IMR-90 (cell line): Measurements from ENCODE around the gene BARD1. TPM values are rescaled to one million over a fixed set of nuclear protein-coding genes. Genes with fewer than 3 reads are reported as not detected.
A peak's percentile ranks its signal among the peaks of the same experiment; 100 is the strongest.

Source experiments
- ATAC-seq: fragments of 200-7000 bp; cut with Tn5 transposase; 2 replicates; pipeline ENCODE4 v1.9.1; 2020; ENCODE audit warnings: low read depth, mild to moderate bottlenecking, moderate library complexity
- BruUV-seq: library from RNA; stranded (reverse); fragments of 400-500 nt; replicated peaks from 2 replicates; lab custom pipeline; 2021; lab: Mats Ljungman, UMichigan
- CTCF ChIA-PET: fragments of 300-600 bp; formaldehyde crosslinking; extraction: SDS; loops from one replicate; lab custom pipeline; 2021; ENCODE audit warnings: antibody characterized with exemption; lab: Yijun Ruan, JAX
- POLR2A ChIA-PET: fragments of 300-600 bp; sonication (Branson Sonifier 250); formaldehyde crosslinking; loops from one replicate; lab custom pipeline; 2022; ENCODE audit warnings: antibody characterized with exemption; ENCODE audit not compliant: unreplicated experiment; lab: Charles Lee
- DNase-seq: peaks from one replicate; pipeline ENCODE4 v3.0.0; 2013
- H2AFZ ChIP-seq: replicated peaks from 2 replicates; pipeline ENCODE3; 2013; ENCODE audit warnings: low read length, mild to moderate bottlenecking; ENCODE audit not compliant: poor library complexity
- H2AK5ac ChIP-seq: 2 replicates; pipeline ENCODE4 v1.6.1; 2013; ENCODE audit warnings: low read depth, low read length, inconsistent platforms
- H2AK9ac ChIP-seq: replicated peaks from 2 replicates; pipeline ENCODE3; 2013; ENCODE audit warnings: mild to moderate bottlenecking, low read depth, low read length, moderate library complexity; ENCODE audit not compliant: poor library complexity
- H2BK120ac ChIP-seq: 2 replicates; pipeline ENCODE4 v1.6.1; 2013; ENCODE audit warnings: low read depth, low read length, inconsistent platforms
- H2BK15ac ChIP-seq: 3 replicates; pipeline ENCODE4 v1.6.1; 2013; ENCODE audit warnings: low read depth, low read length, inconsistent platforms
- H2BK20ac ChIP-seq: 2 replicates; pipeline ENCODE4 v1.6.1; 2013; ENCODE audit warnings: low read depth, mild to moderate bottlenecking, inconsistent platforms, low read length, moderate library complexity
- H2BK5ac ChIP-seq: 2 replicates; pipeline ENCODE4 v1.6.1; 2013; ENCODE audit warnings: mild to moderate bottlenecking, low read depth, low read length, inconsistent platforms; ENCODE audit not compliant: poor library complexity, severe bottlenecking
- H3K14ac ChIP-seq: replicated peaks from 2 replicates; pipeline ENCODE4 v1.6.1; 2013; ENCODE audit warnings: low read depth, low read length, inconsistent platforms
- H3K18ac ChIP-seq: 2 replicates; pipeline ENCODE4 v1.6.1; 2013; ENCODE audit warnings: low read depth, low read length, control low read depth
- H3K23ac ChIP-seq: 2 replicates; pipeline ENCODE4 v1.6.1; 2013; ENCODE audit warnings: low read depth, low read length, inconsistent platforms
- H3K27ac ChIP-seq: 2 replicates; pipeline ENCODE4 v1.5.1; 2013; ENCODE audit warnings: mild to moderate bottlenecking, control low read depth, low read length; ENCODE audit not compliant: insufficient read depth
- H3K27me3 ChIP-seq: 2 replicates; pipeline ENCODE4 v1.6.1; 2013; ENCODE audit warnings: low read length; ENCODE audit not compliant: control insufficient read depth, insufficient read depth
- H3K36me3 ChIP-seq: 2 replicates; pipeline ENCODE4 v1.6.1; 2013; ENCODE audit warnings: low read length, mixed read lengths; ENCODE audit not compliant: control insufficient read depth, insufficient read depth
- H3K4ac ChIP-seq: 2 replicates; pipeline ENCODE4 v1.6.1; 2013; ENCODE audit warnings: low read depth, low read length, inconsistent platforms
- H3K4me1 ChIP-seq: 2 replicates; pipeline ENCODE4 v1.6.1; 2013; ENCODE audit warnings: low read length, mixed read lengths; ENCODE audit not compliant: control insufficient read depth, insufficient read depth
- H3K4me2 ChIP-seq: 2 replicates; pipeline ENCODE4 v1.6.1; 2013; ENCODE audit warnings: low read depth, mild to moderate bottlenecking, control low read depth, low read length, moderate library complexity
- H3K4me3 ChIP-seq: 2 replicates; pipeline ENCODE4 v1.5.1; 2013; ENCODE audit warnings: low read depth, mild to moderate bottlenecking, control low read depth, low read length, moderate library complexity; ENCODE audit not compliant: insufficient read depth
- H3K56ac ChIP-seq: 2 replicates; pipeline ENCODE4 v1.6.1; 2013; ENCODE audit warnings: low read length, inconsistent platforms; ENCODE audit not compliant: insufficient read depth; ENCODE audit errors: extremely low read depth
- H3K79me1 ChIP-seq, 2 experiments: 2 replicates each; pipeline ENCODE4 v1.6.1; 2013; ENCODE audit warnings: low read length in 2 of 2, inconsistent platforms in 1 of 2, low read depth in 1 of 2
- H3K9ac ChIP-seq: 2 replicates; pipeline ENCODE4 v1.6.1; 2013; ENCODE audit warnings: low read depth, low read length, control low read depth
- H3K9me1 ChIP-seq: 2 replicates; pipeline ENCODE4 v1.6.1; 2013; ENCODE audit warnings: low read length, inconsistent platforms; ENCODE audit not compliant: insufficient read depth
- H3K9me3 ChIP-seq: 2 replicates; pipeline ENCODE4 v1.6.1; 2013; ENCODE audit warnings: low read length; ENCODE audit not compliant: control insufficient read depth, insufficient read depth
- H4K20me1 ChIP-seq: 2 replicates; pipeline ENCODE4 v1.6.1; 2013; ENCODE audit warnings: low read length, inconsistent platforms; ENCODE audit not compliant: insufficient read depth
- H4K5ac ChIP-seq: 2 replicates; pipeline ENCODE4 v1.6.1; 2013; ENCODE audit warnings: mild to moderate bottlenecking, low read depth, low read length, control low read depth
- H4K8ac ChIP-seq, 2 experiments: 2 replicates each; pipeline ENCODE4 v1.6.1; 2013; ENCODE audit warnings: low read depth in 2 of 2, low read length in 2 of 2, control low read depth in 1 of 2, inconsistent platforms in 1 of 2
- H4K91ac ChIP-seq: 2 replicates; pipeline ENCODE4 v1.6.1; 2013; ENCODE audit warnings: low read depth, low read length, inconsistent platforms; ENCODE audit not compliant: insufficient read depth
- BHLHE40 ChIP-seq: fragments of 150-350 bp; IDR thresholded peaks from 2 replicates; pipeline ENCODE4 v1.6.1; 2016; ENCODE audit warnings: mild to moderate bottlenecking, low read depth, low read length
- CEBPB ChIP-seq: IDR thresholded peaks from 2 replicates; pipeline ENCODE4 v1.6.1; 2012; ENCODE audit warnings: low read depth, low read length, improper control_type of control experiment
- CHD1 ChIP-seq: IDR thresholded peaks from 2 replicates; pipeline ENCODE4 v1.6.1; 2012; ENCODE audit warnings: low read depth, low read length, improper control_type of control experiment
- CTCF ChIP-seq: conservative IDR thresholded peaks from 2 replicates; pipeline ENCODE4 v1.5.1; 2012; ENCODE audit warnings: mild to moderate bottlenecking, low read depth, low read length, improper control_type of control experiment
- ELK1 ChIP-seq: fragments of 150-350 bp; IDR thresholded peaks from 2 replicates; pipeline ENCODE4 v1.6.1; 2016; ENCODE audit warnings: low read depth, mild to moderate bottlenecking, low read length, moderate library complexity, borderline replicate concordance
- FOS ChIP-seq: fragments of 150-350 bp; IDR thresholded peaks from 2 replicates; pipeline ENCODE4 v1.6.1; 2016; ENCODE audit warnings: low read depth, low read length
- MAFK ChIP-seq: IDR thresholded peaks from 2 replicates; pipeline ENCODE4 v1.6.1; 2012; ENCODE audit warnings: low read depth, low read length, improper control_type of control experiment
- MAZ ChIP-seq: IDR thresholded peaks from 2 replicates; pipeline ENCODE4 v1.6.1; 2012; ENCODE audit warnings: low read depth, mild to moderate bottlenecking, low read length, improper control_type of control experiment, moderate library complexity, borderline replicate concordance
- MXI1 ChIP-seq: IDR thresholded peaks from 2 replicates; pipeline ENCODE4 v1.6.1; 2012; ENCODE audit warnings: low read depth, mild to moderate bottlenecking, low read length, moderate library complexity, borderline replicate concordance
- NFE2L2 ChIP-seq: fragments of 150-350 bp; IDR thresholded peaks from 2 replicates; pipeline ENCODE4 v1.6.1; 2016; ENCODE audit warnings: low read depth, mild to moderate bottlenecking, low read length
- POLR2A ChIP-seq: IDR thresholded peaks from 2 replicates; pipeline ENCODE4 v1.6.1; 2012; ENCODE audit warnings: mild to moderate bottlenecking, low read depth, low read length
- RAD21 ChIP-seq: IDR thresholded peaks from 2 replicates; pipeline ENCODE4 v1.6.1; 2012; ENCODE audit warnings: low read length, improper control_type of control experiment
- RCOR1 ChIP-seq: IDR thresholded peaks from 2 replicates; pipeline ENCODE4 v1.6.1; 2012; ENCODE audit warnings: mild to moderate bottlenecking, low read length, improper control_type of control experiment; ENCODE audit not compliant: insufficient replicate concordance
- RFX5 ChIP-seq: IDR thresholded peaks from 2 replicates; pipeline ENCODE4 v1.8.0; 2012; ENCODE audit warnings: low read depth, mild to moderate bottlenecking, low read length, moderate library complexity
- SMC3 ChIP-seq: fragments of 150-350 bp; IDR thresholded peaks from 2 replicates; pipeline ENCODE4 v1.6.1; 2016; ENCODE audit warnings: low read depth, mild to moderate bottlenecking, antibody characterized with exemption, low read length, moderate library complexity
- USF2 ChIP-seq: fragments of 150-350 bp; IDR thresholded peaks from 2 replicates; pipeline ENCODE4 v1.6.1; 2017; ENCODE audit warnings: mild to moderate bottlenecking, antibody characterized with exemption, low read length, low read depth
- WGBS, 2 experiments: methylation state at CpG; one replicate each; pipeline versions ENCODE4 v1.1.5 to v1.1.7; 2013; ENCODE audit warnings: missing lambda C conversion rate in 2 of 2; ENCODE audit not compliant: insufficient read length in 1 of 2; ENCODE audit errors: extremely low coverage in 2 of 2; 5-methylcytosine and 5-hydroxymethylcytosine counted together
- dilution Hi-C: fragments of 300-500 bp; cut with HindIII; formaldehyde crosslinking; loops from one replicate; pipeline ENCODE4 v1.14.3; 2018; ENCODE audit warnings: low sequenced_read_pairs; ENCODE audit not compliant: unreplicated experiment
- in situ Hi-C: fragments of 300-500 bp; cut with MboI; formaldehyde crosslinking; loops from 3 replicates; pipeline ENCODE4 v1.14.3; 2019; ENCODE audit warnings: low sequenced_read_pairs, inconsistent platforms, mixed read lengths
- intact Hi-C: fragments of 100-400 bp; cut with micrococcal nuclease; formaldehyde crosslinking; loops from 2 replicates; pipeline ENCODE4 v1.10.0; 2022
- polyA plus RNA-seq, 3 experiments: library from polyadenylated mRNA; depleted of rRNA; stranded (reverse); fragments of >200 nt; gene quantifications; 2 replicates each; pipeline ENCODE4 v1.2.3, GENCODE V29; 2012; ENCODE audit warnings: low replicate concordance in 1 of 3
- total RNA-seq: library from RNA; depleted of rRNA; stranded (reverse); fragments of >200 nt; gene quantifications from 2 replicates; pipeline ENCODE4 v1.2.3, GENCODE V29; 2012

BARD1 gene
- total and polyA plus RNA-seq, 2 of the 4 experiments (the other 2 are of a cell fraction), result 3.1 to 34.6 TPM

DNA sequence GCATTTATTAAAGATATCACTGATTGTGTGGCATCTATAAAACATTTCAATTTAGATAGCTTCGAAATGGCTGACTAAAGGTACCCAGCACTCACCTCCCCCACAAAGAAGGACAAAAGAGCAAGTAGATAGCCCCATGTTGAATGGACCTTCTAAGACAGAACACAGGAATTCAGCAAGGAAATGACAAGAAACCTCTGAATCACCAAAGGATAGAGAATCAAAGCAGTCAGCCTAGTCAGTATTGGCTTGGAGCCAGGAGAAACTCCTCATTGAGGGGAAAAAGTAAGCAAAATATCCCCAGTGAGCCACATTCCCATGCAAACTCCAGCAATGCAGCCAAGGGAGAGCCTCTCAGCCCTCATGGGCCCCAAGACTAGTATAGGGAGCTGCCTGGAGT lies 113.7 kb downstream of the BARD1 start:
- Histone ChIP-seq H3K18ac (no peak overlapping the region), H3K14ac (no peak overlapping the region), H3K9me3 (no peaks in the 10 kb centered on the region), H4K20me1 (no peaks in the 10 kb centered on the region), H4K91ac (no peak overlapping the region), H3K36me3 (no peaks in the 10 kb centered on the region), H3K4me1 (no peaks in the 10 kb centered on the region), H2AFZ (no peak overlapping the region), H3K56ac (no peak overlapping the region), H2BK5ac (no peak overlapping the region), H3K9me1 (no peaks in the 10 kb centered on the region), H2AK9ac (no peak overlapping the region), H3K79me1 (no peaks in the 10 kb centered on the region), H4K8ac (no peak overlapping the region), H4K5ac (no peak overlapping the region), H2BK20ac (no peak overlapping the region), H3K4ac (no peak overlapping the region), H3K4me3 (no peak overlapping the region), H3K23ac (no peak overlapping the region), H3K27me3 (no peaks in the 10 kb centered on the region), H3K9ac (no peak overlapping the region), H2BK120ac (no peak overlapping the region), H2AK5ac (no peak overlapping the region), H3K4me2 (no peak overlapping the region), H3K27ac (no peak overlapping the region), H2BK15ac (no peak overlapping the region)
- 60% methylated on average over 1 of the region's 1 CpG; no CpG with 5 or more reads in 1 of the 2 experiments for WGBS, 2 experiments
- in situ Hi-C loops (no loop called here), dilution Hi-C loops (no loop called here), intact Hi-C loops (no loop called here)
- no peak for TF ChIP-seq POLR2A
- no peak for TF ChIP-seq CEBPB
- TF ChIP-seq BHLHE40, result no peak
- TF ChIP-seq CTCF, result no peak
- no peak for TF ChIP-seq SMC3
- TF ChIP-seq CHD1, result no peak
- TF ChIP-seq MAFK, result no peak
- no peak for TF ChIP-seq NFE2L2
- TF ChIP-seq USF2, result no peak
- TF ChIP-seq FOS, result no peak
- TF ChIP-seq RFX5, result no peak
- TF ChIP-seq MAZ, result no peak
- TF ChIP-seq ELK1, result no peak
- no peak for TF ChIP-seq RAD21
- no peak for TF ChIP-seq RCOR1
- no peak for TF ChIP-seq MXI1
- peak; percentile 42 for DNase-seq
- POLR2A ChIA-PET, result no interaction called here
- peak; percentile 29; the same call in 1 of the 2 replicates for ATAC-seq
- no TSS peak for BruUV-seq
- CTCF ChIA-PET, result no interaction called here
